ENCODE data around the gene VPS26A.
"Not testable (repeated sequence)": the region's sequence is repeated elsewhere in the genome, so short reads cannot be mapped to it uniquely, and the experiment has no call there.

Gene VPS26A

GRCh38 chr10:69103784-69104183 is 20.2 kb upstream of the VPS26A start:
- DNase-seq, result no peak

- DNase-seq, result no peak
These were observed 18.8 kb upstream of the VPS26A start for GRCh38 chr10:69104994-69105790.

GRCh38 chr10:69107176-69107490 is 16.8 kb upstream of the VPS26A start:
- DNase-seq, result no peak

- DNase-seq, result no peak
These were observed 16.3 kb upstream of the VPS26A start for GRCh38 chr10:69107699-69108098.

- DNase-seq, result no peak
These were observed 4.1 kb upstream of the VPS26A start for GRCh38 chr10:69119896-69120295.

GRCh38 chr10:69123306-69123746 is 652 bp upstream of the VPS26A start:
- DNase-seq, result peak; percentile 76

- peak; percentile 33 for DNase-seq
These were observed 738 bp downstream of the VPS26A start for GRCh38 chr10:69124563-69125268.

- no peak for DNase-seq
These were observed 1.6 kb downstream of the VPS26A start for GRCh38 chr10:69125554-69125953.

- no peak for DNase-seq
These were observed 6.3 kb downstream of the VPS26A start for GRCh38 chr10:69130251-69130650.

- no peak for DNase-seq
These were observed 16.0 kb downstream of the VPS26A start for GRCh38 chr10:69139961-69140360.

GRCh38 chr10:69141304-69141703 is 17.3 kb downstream of the VPS26A start:
- DNase-seq, result no peak

- DNase-seq, result not testable (repeated sequence)
These were observed 18.1 kb downstream of the VPS26A start for GRCh38 chr10:69142074-69142473.

- DNase-seq, result no peak
These were observed 19.0 kb downstream of the VPS26A start for GRCh38 chr10:69142983-69143382.

GRCh38 chr10:69145329-69145728 is 21.4 kb downstream of the VPS26A start:
- DNase-seq, result no peak

- DNase-seq, result no peak
These were observed 21.9 kb downstream of the VPS26A start for GRCh38 chr10:69145864-69146263.

GRCh38 chr10:69146759-69147158 is 22.8 kb downstream of the VPS26A start:
- DNase-seq, result no peak

GRCh38 chr10:69151984-69152383 is 28.0 kb downstream of the VPS26A start:
- no peak for DNase-seq

- no peak for DNase-seq
These were observed 29.2 kb downstream of the VPS26A start for GRCh38 chr10:69153227-69153626.

GRCh38 chr10:69160809-69161241 is 36.8 kb downstream of the VPS26A start:
- no peak for DNase-seq

- no peak for DNase-seq
These were observed 44.5 kb downstream of the VPS26A start for GRCh38 chr10:69168493-69168892.

GRCh38 chr10:69172241-69172982 is 48.4 kb downstream of the VPS26A start:
- DNase-seq, result no peak

- DNase-seq, result not testable (repeated sequence)
These were observed 51.3 kb downstream of the VPS26A start for GRCh38 chr10:69175326-69175725.

GRCh38 chr10:69176823-69177222 is 52.8 kb downstream of the VPS26A start:
- DNase-seq, result no peak
